ENCODE results near the gene CAMK2N2. TPM values are rescaled to one million over a fixed set of nuclear protein-coding genes. Genes with fewer than 3 reads are reported as not detected.
A peak's percentile ranks its signal among the peaks of the same experiment; 100 is the strongest.

Gene CAMK2N2
- 3.4 TPM for total RNA-seq

DNA sequence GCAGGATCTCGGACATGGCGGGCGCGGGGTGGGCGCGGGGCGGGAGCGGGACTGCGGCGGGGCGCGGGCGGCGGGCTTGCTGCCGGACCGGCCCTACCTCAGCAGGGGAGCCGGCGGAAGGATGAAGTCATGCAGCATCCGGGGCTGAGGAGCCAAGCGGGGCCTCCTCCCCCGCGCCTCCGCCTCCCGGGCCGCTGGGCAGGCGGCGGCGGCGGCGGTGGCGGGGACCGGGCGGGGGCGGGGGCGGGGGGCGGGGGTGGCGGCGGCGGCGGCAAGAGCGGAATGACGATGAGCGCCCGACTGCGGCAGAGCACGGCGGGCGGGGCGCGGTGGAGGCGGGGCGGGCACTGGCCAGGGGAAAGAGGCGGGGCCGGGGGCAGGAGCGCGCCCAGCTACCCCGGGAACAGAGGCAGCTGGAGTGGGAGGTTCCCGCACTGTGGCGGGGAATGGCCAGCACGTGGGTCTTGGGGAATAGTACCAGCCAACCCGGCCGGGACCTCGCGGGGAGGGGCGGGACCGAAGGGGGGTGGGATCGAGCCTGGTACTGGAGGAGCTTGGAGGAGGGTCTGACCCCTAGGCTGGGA, at the start of gene CAMK2N2:
Gene CAMK2N2 (minus strand): TSS at position 284 of the 584 bp plus-strand sequence. CDS start 268 bp downstream, at position 16.
- peak; percentile 61 for DNase-seq

DNA sequence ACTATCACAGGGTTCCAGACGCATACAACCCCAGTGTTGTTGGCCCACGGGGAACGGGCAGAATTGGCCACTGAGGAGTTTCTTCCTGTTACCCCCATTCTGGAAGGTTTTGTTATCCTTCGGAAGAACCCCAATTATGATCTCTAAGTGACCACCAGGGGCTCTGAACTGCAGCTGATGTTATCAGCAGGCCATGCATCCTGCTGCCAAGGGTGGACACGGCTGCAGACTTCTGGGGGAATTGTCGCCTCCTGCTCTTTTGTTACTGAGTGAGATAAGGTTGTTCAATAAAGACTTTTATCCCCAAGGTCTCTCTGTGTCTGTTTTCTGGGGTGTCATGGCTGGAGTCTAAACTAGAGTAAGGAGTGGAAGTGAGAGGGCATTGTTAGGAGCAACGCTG, 47.4 kb upstream of the CAMK2N2 start:
- DNase-seq = no peak

DNA sequence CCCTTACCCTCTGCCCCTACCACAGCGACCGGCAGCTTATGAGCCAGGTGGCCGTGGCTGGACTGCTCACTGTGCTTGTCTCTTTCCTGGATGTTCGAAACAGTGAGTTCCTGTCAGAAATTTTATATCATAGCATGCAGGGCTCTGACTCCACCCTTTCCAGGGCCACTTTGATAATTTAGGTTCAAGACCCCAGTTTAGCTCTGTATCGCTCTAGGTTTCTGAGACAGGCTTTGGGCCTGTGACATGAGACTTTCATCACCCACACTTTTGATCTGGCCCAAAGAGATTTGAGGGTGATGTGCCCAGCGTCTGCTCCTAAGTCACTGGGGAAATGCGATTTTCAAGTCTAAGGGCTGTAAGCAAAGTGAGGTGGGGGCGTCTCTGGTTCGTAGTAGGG, 46.6 kb upstream of the CAMK2N2 start:
- DNase-seq = no peak

DNA sequence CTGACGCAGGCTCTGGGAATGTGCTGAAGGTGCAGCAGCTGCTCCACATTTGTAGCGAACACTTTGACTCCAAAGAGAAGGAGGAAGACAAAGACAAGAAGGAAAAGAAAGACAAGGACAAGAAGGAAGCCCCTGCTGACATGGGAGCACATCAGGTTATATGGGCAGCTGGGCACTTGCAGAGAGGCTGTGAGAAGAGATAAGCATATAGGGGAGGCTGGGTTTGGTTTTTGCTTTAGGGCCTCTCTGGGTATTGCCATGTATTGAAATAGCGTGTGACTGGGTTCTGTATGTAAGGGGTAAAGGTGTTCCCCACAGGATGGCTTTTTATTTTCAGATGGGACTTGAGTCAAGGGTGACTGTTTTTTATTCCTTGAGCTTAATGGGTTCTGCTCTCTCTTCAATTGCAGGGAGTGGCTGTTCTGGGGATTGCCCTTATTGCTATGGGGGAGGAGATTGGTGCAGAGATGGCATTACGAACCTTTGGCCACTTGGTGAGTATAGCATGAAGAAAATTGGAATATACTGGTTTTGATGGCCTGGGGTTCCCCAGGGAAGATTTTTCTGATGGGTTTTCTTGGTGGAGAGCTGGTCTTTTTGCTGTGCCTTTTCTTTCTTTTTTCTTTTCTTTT, 45.1 kb upstream of the CAMK2N2 start:
- no peak for DNase-seq

DNA sequence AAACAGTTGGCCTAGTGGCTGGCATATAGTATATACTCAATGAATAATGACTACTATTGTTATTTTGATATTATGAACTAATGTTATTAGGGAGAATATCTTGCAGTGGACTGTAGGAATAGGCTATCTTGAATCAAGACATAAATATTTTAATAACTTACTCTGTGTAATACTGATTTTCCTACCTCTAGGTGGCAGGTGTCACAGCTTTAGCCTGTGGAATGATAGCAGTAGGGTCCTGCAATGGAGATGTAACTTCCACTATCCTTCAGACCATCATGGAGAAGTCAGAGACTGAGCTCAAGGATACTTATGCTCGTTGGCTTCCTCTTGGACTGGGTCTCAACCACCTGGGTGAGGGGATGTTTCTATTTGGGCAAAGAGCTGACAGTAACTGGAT, 44.2 kb upstream of the CAMK2N2 start:
- DNase-seq = no peak

DNA sequence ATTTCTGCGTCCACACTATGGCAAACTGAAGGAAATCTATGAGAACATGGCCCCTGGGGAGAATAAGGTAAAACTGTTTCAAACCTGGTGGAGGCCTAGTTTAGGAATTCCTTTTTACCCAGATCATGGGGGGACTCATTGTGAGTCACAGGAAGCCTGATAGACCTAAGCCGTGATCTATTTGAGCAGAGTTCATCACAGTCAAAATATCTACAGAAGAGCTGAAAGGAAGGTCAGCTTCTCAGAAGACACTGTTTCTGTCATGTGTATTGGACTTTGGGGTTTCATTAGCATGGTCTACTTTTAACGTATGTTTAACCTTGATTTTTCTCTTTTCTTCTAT, 39.0 kb upstream of the CAMK2N2 start:
- no peak for DNase-seq

DNA sequence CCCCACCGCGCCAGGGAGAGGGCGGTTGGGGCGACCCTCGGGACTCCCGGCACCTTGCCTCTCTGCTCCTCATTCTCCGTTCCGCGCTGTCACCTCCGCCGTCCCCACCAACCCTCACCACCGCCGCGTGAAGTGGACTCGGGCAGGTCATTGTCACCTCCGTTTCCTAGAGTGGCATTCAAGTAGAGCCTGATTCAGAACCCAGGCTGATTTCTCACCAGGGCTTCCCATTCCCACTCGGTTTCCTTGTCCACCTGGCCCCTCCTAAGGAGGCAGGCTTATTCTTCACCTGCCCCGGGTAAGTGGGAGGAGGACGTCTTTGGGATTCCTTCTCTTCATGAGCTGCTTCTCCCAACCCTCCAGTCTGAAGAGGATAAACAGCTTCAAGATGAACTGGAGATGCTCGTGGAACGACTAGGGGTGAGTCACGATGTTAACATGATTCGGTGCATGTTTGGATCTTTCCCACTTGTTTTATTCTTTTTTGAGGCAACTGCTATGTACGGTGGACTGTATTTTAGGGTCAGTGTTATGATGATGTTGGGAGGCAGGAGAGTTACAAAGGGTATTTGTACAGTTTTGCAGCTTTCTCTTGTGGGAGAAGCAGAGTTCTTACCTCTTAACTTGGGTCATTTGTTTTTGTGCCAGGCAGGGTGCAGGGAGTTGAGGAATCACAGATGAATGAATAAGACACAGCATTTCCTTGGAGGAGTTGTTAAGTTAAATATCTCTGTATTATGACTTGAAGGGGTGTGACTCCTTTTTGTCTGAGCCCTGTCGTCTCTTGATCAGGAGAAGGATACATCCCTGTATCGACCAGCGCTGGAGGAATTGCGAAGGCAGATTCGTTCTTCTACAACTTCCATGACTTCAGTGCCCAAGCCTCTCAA, 38.4 kb upstream of the CAMK2N2 start:
- DNase-seq = no peak

DNA sequence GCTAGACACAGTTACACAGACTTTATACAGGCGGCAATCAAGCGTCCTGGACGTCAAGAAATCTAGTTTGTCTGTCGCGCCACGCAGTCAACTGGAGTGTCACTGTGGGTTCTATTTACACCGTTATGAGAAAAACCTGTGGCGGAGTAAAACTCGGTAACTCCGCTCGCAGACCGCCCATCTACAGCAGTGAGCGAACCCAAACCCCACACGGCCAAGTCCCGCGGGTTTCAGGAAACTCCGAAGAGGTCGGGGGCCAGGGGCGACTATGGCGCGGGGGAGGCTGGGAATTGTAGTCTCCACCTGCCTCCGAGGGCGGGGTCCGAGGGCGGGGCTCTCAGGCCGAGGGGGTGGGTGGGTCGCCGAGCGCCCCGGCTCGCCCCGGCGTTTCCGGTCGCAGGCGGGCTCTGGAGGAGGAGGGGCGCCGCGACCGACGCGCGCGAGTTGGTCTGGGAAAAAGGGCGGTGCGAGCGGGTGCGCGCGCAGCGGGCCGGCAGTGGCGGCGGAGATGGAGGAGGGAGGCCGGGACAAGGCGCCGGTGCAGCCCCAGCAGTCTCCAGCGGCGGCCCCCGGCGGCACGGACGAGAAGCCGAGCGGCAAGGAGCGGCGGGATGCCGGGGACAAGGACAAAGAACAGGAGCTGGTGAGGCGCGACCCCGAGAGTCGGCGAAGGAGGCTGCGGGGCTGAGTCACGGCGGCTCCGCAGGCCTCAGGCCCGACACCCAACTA, 37.6 kb upstream of the CAMK2N2 start, which contains the start of gene PSMD2:
Gene PSMD2 (plus strand): TSS at position 483 of the 729 bp plus-strand sequence. CDS start 26 bp downstream, at position 509.
- peak; percentile 97 for DNase-seq

DNA sequence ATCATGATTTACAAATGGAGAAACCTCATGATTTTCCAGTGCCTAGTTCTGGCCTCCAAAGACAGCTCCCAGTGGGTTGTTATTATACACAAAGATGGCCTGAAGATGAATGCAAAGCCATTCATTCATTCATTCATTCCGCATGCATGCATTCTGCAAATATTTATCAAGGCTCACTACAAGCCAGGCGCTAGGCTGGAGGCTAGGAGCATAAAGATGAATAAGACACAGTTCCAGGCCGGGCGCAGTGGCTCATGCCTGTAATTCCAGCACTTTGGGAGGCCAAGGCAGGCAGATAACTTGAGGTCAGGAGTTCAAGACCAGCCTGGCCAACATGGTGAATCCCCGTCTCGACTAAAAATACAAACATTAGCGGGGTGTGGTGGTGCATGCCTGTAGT, 35.3 kb upstream of the CAMK2N2 start:
- DNase-seq = no peak

DNA sequence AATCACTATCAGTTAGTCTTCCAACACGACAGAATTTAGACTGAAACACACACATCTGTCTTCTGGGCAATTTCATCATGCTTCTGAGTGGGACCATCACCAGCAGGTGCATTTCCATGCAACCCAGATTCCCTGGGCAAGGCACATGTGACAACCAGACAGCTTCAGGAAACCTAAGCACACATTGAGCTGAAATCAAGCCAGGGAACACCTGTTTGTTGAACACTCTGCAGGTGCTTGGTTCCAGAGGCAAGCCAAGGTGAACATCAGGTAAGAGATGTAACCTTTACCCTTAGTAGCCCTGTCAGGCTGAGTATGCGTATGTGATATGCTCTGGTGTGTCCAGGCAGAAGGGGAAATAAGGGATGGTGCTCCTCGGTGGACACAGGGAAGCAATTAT, 34.4 kb upstream of the CAMK2N2 start:
- DNase-seq = no peak

DNA sequence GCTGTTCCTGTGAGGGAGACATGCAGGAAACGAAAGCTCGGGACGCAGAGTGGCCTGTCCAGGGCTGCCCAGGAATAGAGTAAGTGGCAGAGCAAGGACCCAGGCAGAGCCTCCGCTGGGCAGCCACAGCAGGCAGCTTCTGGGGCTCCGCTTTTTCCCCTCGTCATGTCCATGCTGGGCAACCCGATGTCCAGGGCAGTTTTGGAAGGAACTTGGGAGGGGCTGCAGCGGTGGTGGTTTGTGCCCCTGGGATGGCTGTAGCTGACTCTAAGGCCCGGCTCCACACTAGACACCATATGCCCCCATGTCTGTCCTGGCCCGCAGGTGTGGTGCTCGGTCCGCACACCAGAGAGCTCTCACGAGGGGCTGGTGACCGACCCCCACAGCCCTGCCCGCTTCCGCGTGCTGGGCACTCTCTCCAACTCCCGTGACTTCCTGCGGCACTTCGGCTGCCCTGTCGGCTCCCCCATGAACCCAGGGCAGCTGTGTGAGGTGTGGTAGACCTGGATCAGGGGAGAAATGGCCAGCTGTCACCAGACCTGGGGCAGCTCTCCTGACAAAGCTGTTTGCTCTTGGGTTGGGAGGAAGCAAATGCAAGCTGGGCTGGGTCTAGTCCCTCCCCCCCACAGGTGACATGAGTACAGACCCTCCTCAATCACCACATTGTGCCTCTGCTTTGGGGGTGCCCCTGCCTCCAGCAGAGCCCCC, 30.5 kb upstream of the CAMK2N2 start:
- DNase-seq = no peak

DNA sequence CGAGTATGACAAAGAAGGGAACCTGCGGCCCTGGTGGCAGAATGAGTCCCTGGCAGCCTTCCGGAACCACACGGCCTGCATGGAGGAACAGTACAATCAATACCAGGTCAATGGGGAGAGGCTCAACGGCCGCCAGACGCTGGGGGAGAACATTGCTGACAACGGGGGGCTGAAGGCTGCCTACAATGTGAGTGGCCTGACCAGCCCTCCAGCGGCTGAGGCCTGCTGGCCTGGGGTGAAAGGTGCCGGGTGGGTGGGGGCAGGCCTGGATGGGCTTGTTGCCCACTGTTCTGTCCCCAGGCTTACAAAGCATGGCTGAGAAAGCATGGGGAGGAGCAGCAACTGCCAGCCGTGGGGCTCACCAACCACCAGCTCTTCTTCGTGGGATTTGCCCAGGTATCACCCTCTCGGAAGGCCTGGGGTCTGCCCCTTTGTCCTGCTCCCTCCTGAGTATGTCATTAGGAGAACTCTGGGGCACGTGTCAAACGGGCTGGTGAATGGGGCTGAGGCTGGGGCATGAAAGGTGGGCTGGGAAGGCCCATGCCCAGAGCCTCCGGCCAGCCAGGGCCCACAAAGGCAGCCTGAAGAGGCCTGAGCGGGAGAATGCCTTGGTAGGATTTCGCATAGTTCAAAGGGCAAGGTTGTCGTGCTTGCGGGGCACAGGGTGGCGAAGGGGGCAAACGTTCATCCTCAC, 29.8 kb upstream of the CAMK2N2 start:
- DNase-seq = no peak

DNA sequence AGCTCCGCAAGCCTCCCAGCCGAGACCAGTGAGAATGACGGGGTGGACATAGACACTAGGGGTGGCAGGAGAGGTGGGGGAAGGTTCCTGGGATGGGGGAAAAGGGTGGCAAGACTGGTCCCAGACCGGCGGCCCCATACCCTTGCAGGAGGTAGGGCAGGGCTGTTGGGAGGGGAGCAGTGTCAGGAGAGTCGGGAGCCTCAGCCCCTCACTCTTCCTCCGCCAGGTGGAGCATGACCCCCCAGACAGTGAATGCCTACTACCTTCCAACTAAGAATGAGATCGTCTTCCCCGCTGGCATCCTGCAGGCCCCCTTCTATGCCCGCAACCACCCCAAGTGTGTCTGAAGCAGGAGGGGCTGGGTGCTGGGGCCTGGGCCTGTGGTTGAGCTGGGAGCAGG, 29.0 kb upstream of the CAMK2N2 start:
- DNase-seq = no peak

DNA sequence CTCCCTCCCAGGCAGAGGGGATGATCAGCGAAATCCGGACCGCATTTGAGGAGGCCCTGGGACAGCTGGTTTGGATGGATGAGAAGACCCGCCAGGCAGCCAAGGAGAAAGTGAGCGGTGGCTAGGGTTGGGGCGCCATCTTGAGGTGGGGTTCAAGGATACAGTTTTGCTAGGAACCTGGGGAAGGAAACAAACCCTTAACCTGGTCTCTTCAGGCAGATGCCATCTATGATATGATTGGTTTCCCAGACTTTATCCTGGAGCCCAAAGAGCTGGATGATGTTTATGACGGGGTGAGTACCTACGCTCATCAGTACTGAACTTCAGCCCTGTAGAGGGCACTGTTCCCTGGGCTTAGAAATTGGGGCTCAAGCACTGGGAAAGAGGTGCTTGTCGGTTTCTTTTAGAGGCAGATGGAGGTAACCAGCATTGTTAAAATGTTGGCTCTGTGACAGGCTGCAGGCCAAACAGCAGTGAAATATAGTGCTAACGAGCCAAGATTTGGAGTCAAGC, 28.1 kb upstream of the CAMK2N2 start:
- DNase-seq = peak; percentile 29

DNA sequence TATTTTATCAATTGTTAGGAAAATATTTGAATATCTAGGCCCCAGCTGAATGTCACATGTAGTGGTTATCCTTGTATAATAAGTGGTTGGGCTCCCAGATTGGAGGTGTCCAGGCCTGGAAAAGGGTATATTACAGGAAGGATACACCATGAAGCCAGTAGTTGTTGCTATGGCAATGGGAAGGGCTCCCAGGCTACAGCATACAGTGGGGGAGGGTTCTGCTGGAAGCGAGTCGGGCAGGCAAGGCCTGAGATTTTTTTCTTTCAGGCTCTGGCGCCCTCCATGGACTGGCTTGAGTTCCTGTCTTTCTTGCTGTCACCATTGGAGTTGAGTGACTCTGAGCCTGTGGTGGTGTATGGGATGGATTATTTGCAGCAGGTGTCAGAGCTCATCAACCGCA, 23.3 kb upstream of the CAMK2N2 start:
- peak; percentile 70 for DNase-seq

DNA sequence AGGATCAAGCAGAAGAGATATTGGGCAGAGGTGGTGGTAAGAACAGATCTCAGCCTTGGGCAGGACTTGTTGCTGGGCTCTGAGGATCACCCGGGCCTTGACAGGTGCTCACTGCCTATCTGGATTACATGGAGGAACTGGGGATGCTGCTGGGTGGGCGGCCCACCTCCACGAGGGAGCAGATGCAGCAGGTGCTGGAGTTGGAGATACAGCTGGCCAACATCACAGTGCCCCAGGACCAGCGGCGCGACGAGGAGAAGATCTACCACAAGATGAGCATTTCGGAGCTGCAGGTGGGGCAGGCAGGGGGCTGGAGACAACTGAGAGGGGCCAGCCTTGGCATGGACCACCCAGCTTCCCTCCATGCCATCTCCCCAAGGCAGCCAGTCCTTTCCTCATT, 22.3 kb upstream of the CAMK2N2 start:
- DNase-seq = no peak

DNA sequence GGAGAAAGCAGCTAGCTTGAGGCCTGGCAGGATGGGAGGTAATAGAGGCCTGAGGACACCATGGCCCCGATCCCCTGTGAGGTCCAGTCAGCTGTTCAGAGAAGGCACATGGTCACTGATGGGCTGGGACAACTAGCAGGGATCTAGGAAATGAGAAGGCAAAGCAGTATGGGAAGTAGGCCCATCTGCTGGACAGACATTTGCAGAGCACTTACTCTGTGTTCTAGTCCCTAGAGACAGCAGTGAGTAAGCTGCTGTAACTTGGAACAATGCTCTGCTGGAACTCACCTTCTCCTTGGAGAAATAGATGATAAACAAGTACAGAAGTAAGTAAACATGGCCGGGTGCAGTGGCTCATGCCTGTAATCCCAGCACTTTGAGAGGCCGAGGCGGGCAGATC, 21.6 kb upstream of the CAMK2N2 start:
- DNase-seq = no peak

DNA sequence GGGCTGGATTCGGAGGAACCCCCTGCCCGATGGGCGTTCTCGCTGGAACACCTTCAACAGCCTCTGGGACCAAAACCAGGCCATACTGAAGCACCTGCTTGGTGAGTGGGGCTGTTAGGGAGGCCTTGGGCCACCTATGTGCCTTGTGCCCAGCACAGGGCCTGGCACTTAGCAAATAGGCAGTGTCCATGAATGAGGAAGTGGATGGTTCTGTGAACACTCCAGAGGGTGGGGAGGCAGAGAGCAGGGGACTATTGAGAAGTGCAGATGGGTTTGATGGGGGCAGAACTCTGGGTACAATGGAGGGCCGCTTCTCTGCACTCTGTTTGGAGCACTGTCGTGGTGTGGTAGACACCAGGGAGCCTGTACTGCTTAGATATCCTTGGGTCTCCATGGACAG, 16.0 kb upstream of the CAMK2N2 start:
- DNase-seq = no peak

DNA sequence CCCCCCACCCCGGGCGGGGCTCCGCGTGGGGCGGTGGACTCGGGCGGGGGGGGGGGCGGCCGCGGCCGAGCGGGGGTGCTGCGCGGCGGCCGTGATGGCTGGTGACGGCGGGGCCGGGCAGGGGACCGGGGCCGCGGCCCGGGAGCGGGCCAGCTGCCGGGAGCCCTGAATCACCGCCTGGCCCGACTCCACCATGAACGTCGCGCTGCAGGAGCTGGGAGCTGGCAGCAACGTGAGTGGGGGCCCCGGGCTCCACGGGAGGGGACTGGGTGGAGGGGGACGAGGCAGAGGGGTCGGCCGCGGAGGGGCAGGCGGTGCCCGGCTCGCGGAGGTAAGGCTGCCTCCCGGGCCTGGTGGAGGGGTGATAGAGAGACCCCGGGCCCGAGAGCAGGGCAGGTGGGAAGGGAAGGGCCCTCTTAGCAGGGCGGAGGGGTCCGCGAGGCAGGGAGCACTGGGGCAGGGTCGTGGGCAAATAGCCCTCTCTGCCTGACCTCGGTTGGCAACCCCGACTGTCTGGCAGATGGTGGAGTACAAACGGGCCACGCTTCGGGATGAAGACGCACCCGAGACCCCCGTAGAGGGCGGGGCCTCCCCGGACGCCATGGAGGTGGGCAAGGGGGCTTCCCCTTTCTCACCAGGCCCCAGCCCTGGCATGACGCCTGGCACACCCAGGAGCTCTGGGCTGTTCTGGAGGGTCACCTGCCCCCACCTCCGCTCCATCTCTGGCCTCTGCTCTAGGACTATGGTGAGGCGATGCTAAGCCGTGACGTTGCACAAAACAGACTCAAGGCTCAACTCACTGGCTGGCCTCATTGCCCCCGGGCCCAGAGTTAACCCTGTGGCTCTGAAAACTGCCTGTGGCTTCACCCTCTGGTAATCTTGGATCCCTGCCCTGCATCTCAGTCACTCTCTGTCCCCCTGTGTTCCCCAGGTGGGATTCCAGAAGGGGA, 14.9 kb upstream of the CAMK2N2 start, which contains the start of gene ECE2:
Gene ECE2 (plus strand): TSS at position 62 of the 950 bp plus-strand sequence. CDS start 132 bp downstream, at position 194.
- DNase-seq = no peak

DNA sequence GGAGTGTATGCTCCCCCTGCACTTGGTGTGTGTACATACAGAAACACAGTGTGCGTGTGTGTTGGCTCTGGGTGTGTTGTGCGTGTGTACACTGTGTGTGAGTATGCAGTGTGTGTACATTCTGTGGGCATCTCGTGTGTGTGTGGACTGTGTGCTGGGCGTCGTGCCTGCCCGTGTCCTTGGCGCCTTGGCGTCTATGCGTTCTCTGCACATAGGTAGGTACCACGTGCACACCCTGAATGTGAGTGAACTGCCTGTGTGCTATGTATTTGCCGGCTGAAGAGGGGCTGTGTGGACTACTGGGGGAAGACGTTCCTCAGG, 14.0 kb upstream of the CAMK2N2 start:
- no peak for DNase-seq

Measured in occipital lobe (tissue), 2 donors.